GM12878 (cell line): ENCODE data around the gene LAMC3. TPM values are rescaled to one million over a fixed set of nuclear protein-coding genes. Genes with fewer than 3 reads are reported as not detected.

Experiments used
- ATAC-seq: fragments of 200-7000 bp; cut with Tn5 transposase; 3 replicates; pipeline ENCODE4 v1.9.1; 2020; ENCODE audit warnings: mild to moderate bottlenecking, moderate library complexity
- BruUV-seq: library from RNA; stranded (reverse); fragments of 400-500 nt; replicated peaks from 2 replicates; lab custom pipeline; 2021; lab: Mats Ljungman, UMichigan
- CTCF ChIA-PET: fragments of 300-600 bp; sonication (Branson Sonifier 250); formaldehyde crosslinking; extraction: SDS; loops from one replicate; lab custom pipeline; 2021; ENCODE audit warnings: inconsistent platforms; lab: Yijun Ruan, JAX
- POLR2A ChIA-PET: fragments of 350-600 bp; formaldehyde crosslinking; extraction: SDS; loops from one replicate; lab custom pipeline; 2021; ENCODE audit warnings: inconsistent platforms; lab: Charles Lee
- RAD21 ChIA-PET: fragments of 300-600 bp; sonication (Branson Sonifier 250); formaldehyde crosslinking; loops from one replicate; lab custom pipeline; 2023; ENCODE audit warnings: antibody characterized with exemption; ENCODE audit not compliant: unreplicated experiment; lab: Charles Lee
- SMC1A ChIA-PET: fragments of 300-600 bp; sonication (Branson Sonifier 250); formaldehyde crosslinking; loops from one replicate; lab custom pipeline; 2023; ENCODE audit not compliant: unreplicated experiment, uncharacterized antibody; lab: Charles Lee
- DNase-seq: peaks from one replicate; pipeline ENCODE4 v3.0.0-alpha.2; 2011; ENCODE audit warnings: low read depth, low spot score
- FAIRE-seq: peaks from 3 replicates; lab custom pipeline; 2011; peaks lifted over from hg19 to GRCh38; lab: Jason Lieb, UNC
- H2AFZ ChIP-seq: 2 replicates; pipeline ENCODE4 v1.6.0; 2011; ENCODE audit warnings: low read depth, low read length, control low read depth; ENCODE audit not compliant: control insufficient read depth
- H3K27ac ChIP-seq: 2 replicates; pipeline ENCODE4 v1.5.1; 2011; ENCODE audit warnings: control low read depth; ENCODE audit not compliant: control insufficient read depth, insufficient read depth
- H3K27me3 ChIP-seq, 2 experiments: replicated peaks in 1 of 2; 2 replicates each; pipeline versions ENCODE4 v1.6.0 to v1.6.1; 2011; ENCODE audit warnings: low read length in 1 of 2; ENCODE audit not compliant: control insufficient read depth in 2 of 2, insufficient read depth in 2 of 2
- H3K36me3 ChIP-seq, 2 experiments: 2 replicates each; pipeline ENCODE4 v1.5.1; 2011; ENCODE audit warnings: low read length in 1 of 2; ENCODE audit not compliant: control insufficient read depth in 2 of 2, insufficient read depth in 2 of 2
- H3K4me1 ChIP-seq: 2 replicates; pipeline ENCODE4 v1.6.1; 2011; ENCODE audit warnings: mild to moderate bottlenecking, low read length, moderate library complexity, mixed read lengths; ENCODE audit not compliant: control insufficient read depth, insufficient read depth
- H3K4me2 ChIP-seq: 2 replicates; pipeline ENCODE4 v1.6.0; 2011; ENCODE audit warnings: control low read depth; ENCODE audit not compliant: control insufficient read depth, insufficient read depth
- H3K4me3 ChIP-seq: fragments of 200-600 bp; sonication (generic); 2 replicates; pipeline ENCODE4 v1.5.1; 2016
- H3K79me2 ChIP-seq: 2 replicates; pipeline ENCODE4 v1.6.0; 2011; ENCODE audit warnings: low read length; ENCODE audit not compliant: control insufficient read depth, insufficient read depth
- H3K9ac ChIP-seq: 2 replicates; pipeline ENCODE4 v1.8.0; 2011; ENCODE audit warnings: low read length, control low read depth, mixed read lengths; ENCODE audit not compliant: control insufficient read depth, insufficient read depth
- H3K9me3 ChIP-seq: replicated peaks from 3 replicates; pipeline ENCODE4 v1.5.1; 2011; ENCODE audit warnings: mild to moderate bottlenecking, low read length; ENCODE audit not compliant: control insufficient read depth, insufficient read depth
- H4K20me1 ChIP-seq: 2 replicates; pipeline ENCODE4 v1.6.0; 2011; ENCODE audit not compliant: control insufficient read depth, insufficient read depth
- E2F4 ChIP-seq: IDR thresholded peaks from 2 replicates; pipeline ENCODE4 v1.6.1; 2012; ENCODE audit warnings: low read depth, low read length, improper control_type of control experiment
- EZH2 ChIP-seq: IDR thresholded peaks from 2 replicates; pipeline ENCODE4 v1.6.1; 2012; ENCODE audit warnings: low read depth, mild to moderate bottlenecking, control low read depth, inconsistent platforms, low read length, borderline replicate concordance; ENCODE audit not compliant: control insufficient read depth
- FOXM1 ChIP-seq: IDR thresholded peaks from 2 replicates; pipeline ENCODE4 v1.6.1; 2012; ENCODE audit warnings: low read depth, mild to moderate bottlenecking, inconsistent platforms, low read length, moderate library complexity
- HDAC2 ChIP-seq: fragments of 200-600 bp; sonication (generic); IDR thresholded peaks from 2 replicates; pipeline ENCODE4 v1.6.1; 2017
- HDGF ChIP-seq: fragments of 450-650 bp; IDR thresholded peaks from 2 replicates; pipeline ENCODE4 v1.6.1; 2016; ENCODE audit warnings: antibody characterized with exemption
- MEF2B ChIP-seq: fragments of 450-650 bp; IDR thresholded peaks from 2 replicates; pipeline ENCODE4 v1.6.1; 2018; ENCODE audit warnings: mild to moderate bottlenecking, moderate library complexity; ENCODE audit not compliant: partially characterized antibody, poor library complexity, severe bottlenecking
- NFYA ChIP-seq: IDR thresholded peaks from 2 replicates; pipeline ENCODE4 v1.6.1; 2011; ENCODE audit warnings: low read depth, mild to moderate bottlenecking, low read length, improper control_type of control experiment, borderline replicate concordance
- NKRF ChIP-seq: fragments of 450-650 bp; conservative IDR thresholded peaks from 2 replicates; pipeline ENCODE4 v1.6.1; 2017; ENCODE audit warnings: mild to moderate bottlenecking, moderate library complexity
- POLR2AphosphoS2 ChIP-seq: IDR thresholded peaks from 2 replicates; pipeline ENCODE4 v1.6.1; 2011; ENCODE audit warnings: low read depth, mild to moderate bottlenecking, low read length, improper control_type of control experiment, moderate library complexity
- RFX5 ChIP-seq: IDR thresholded peaks from 2 replicates; pipeline ENCODE4 v1.6.1; 2011; ENCODE audit warnings: low read depth, low read length, improper control_type of control experiment
- SMAD5 ChIP-seq: IDR thresholded peaks from 2 replicates; pipeline ENCODE4 v1.6.1; 2016; ENCODE audit warnings: antibody characterized with exemption, low read depth
- ZNF24 ChIP-seq: fragments of 450-650 bp; IDR thresholded peaks from 2 replicates; pipeline ENCODE4 v1.6.1; 2017; ENCODE audit warnings: antibody characterized with exemption, mild to moderate bottlenecking
- ZNF622 ChIP-seq: fragments of 450-650 bp; IDR thresholded peaks from 2 replicates; pipeline ENCODE4 v1.6.1; 2017; ENCODE audit warnings: mild to moderate bottlenecking, inconsistent platforms
- WGBS: methylation state at CpG from one replicate; pipeline ENCODE4 v1.1.6; 2016; ENCODE audit warnings: low lambda C conversion rate; ENCODE audit not compliant: insufficient replicate concordance, insufficient coverage; ENCODE audit errors: missing lambda C conversion rate; 5-methylcytosine and 5-hydroxymethylcytosine counted together
- in situ Hi-C: fragments of 300-500 bp; cut with MboI; formaldehyde crosslinking; loops from 9 replicates; pipeline ENCODE4 v1.14.3; 2018; ENCODE audit warnings: mixed read lengths
- intact Hi-C: fragments of 100-400 bp; cut with micrococcal nuclease; formaldehyde crosslinking; loops from one replicate; pipeline ENCODE4 v1.14.2; 2022; ENCODE audit not compliant: unreplicated experiment
- polyA plus RNA-seq, 11 experiments: library from polyadenylated mRNA; depleted of rRNA in 4 of 11; unstranded in 6 of 11; stranded (reverse) in 5 of 11; fragments of >200 nt; fragmentation: Nextera tagmentation in 4 of 11; fragmentation: Illumina TruSeq in 1 of 11; extraction: Ambion mirVana in 4 of 11; extraction: Trizol in 1 of 11; gene quantifications; 1 replicate in 1 of 11; 2 replicates in 10 of 11; pipeline versions ENCODE4 v1.2.1 to v1.2.3, GENCODE V29; 2011 to 2016; ENCODE audit warnings: inconsistent platforms in 2 of 11, missing spikeins in 2 of 11, low read depth in 1 of 11
- total RNA-seq, 4 experiments: library from RNA; depleted of rRNA in 3 of 4; stranded (reverse); fragments of >200 nt in 3 of 4; fragmentation: Illumina TruSeq in 1 of 4; extraction: Trizol in 1 of 4; gene quantifications; 2 replicates each; pipeline versions ENCODE4 v1.2.1 to v1.2.3, GENCODE V29; 2013 to 2021
- TF ChIP-seq, protein P1 (sequence below): fragments of 150-350 bp; IDR thresholded peaks from 2 replicates; pipeline ENCODE4 v1.6.1; 2016; ENCODE audit warnings: low read depth, low read length
- TF ChIP-seq, protein P2 (sequence below): fragments of 450-650 bp; IDR thresholded peaks from 2 replicates; pipeline ENCODE4 v1.6.1; 2016; ENCODE audit warnings: mild to moderate bottlenecking, moderate library complexity, borderline replicate concordance

The LAMC3 gene
- total and polyA plus RNA-seq, 10 of the 15 experiments (the other 5 are each of a cell fraction or from before 2014, with no cell fraction given) = under 0.01 to 0.08 TPM; not detected in 8

GRCh38 chr9:131034268-131034667 lies 25.3 kb downstream of the LAMC3 start:
- Histone ChIP-seq H3K9me3 (no peaks in the 10 kb centered on the region), H2AFZ (no peak overlapping the region), H3K9ac (no peak overlapping the region), H3K4me3 (no peak overlapping the region), H3K27ac (no peak overlapping the region), H3K27me3 (peaks cover 0 to 4% of the 10 kb centered on the region in 2 experiments; a peak in 3 of 4 replicates), H4K20me1 (no peaks in the 10 kb centered on the region), H3K79me2 (no peaks in the 10 kb centered on the region), H3K4me1 (no peaks in the 10 kb centered on the region), H3K4me2 (no peak overlapping the region), H3K36me3 (no peaks in the 10 kb centered on the region)
- no peak for FAIRE-seq
- ATAC-seq = no peak
- ChIA-PET POLR2A (no interaction called here), SMC1A (no interaction called here), CTCF (interaction anchor here (2.6 kb wide), 1 partner anchor 12 kb away, joined by 7 read pairs; no protein-coding TSS in a partner anchor), RAD21 (no interaction called here)
- intact Hi-C loops (no loop called here), in situ Hi-C loops (no loop called here)
- no peak for DNase-seq
- BruUV-seq = no TSS peak
- WGBS = 39% methylated on average over 14 of the region's 14 CpGs
- TF ChIP-seq FOXM1 = no peak
- TF ChIP-seq HDGF = no peak
- TF ChIP-seq ZNF622 = no peak
- no peak for TF ChIP-seq NKRF
- TF ChIP-seq SMAD5 = no peak
- TF ChIP-seq RFX5 = no peak
- TF ChIP-seq HDAC2 = no peak
- no peak for TF ChIP-seq EZH2
- TF ChIP-seq ZNF24 = no peak
- TF ChIP-seq, protein P1, sequence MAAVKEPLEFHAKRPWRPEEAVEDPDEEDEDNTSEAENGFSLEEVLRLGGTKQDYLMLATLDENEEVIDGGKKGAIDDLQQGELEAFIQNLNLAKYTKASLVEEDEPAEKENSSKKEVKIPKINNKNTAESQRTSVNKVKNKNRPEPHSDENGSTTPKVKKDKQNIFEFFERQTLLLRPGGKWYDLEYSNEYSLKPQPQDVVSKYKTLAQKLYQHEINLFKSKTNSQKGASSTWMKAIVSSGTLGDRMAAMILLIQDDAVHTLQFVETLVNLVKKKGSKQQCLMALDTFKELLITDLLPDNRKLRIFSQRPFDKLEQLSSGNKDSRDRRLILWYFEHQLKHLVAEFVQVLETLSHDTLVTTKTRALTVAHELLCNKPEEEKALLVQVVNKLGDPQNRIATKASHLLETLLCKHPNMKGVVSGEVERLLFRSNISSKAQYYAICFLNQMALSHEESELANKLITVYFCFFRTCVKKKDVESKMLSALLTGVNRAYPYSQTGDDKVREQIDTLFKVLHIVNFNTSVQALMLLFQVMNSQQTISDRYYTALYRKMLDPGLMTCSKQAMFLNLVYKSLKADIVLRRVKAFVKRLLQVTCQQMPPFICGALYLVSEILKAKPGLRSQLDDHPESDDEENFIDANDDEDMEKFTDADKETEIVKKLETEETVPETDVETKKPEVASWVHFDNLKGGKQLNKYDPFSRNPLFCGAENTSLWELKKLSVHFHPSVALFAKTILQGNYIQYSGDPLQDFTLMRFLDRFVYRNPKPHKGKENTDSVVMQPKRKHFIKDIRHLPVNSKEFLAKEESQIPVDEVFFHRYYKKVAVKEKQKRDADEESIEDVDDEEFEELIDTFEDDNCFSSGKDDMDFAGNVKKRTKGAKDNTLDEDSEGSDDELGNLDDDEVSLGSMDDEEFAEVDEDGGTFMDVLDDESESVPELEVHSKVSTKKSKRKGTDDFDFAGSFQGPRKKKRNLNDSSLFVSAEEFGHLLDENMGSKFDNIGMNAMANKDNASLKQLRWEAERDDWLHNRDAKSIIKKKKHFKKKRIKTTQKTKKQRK = no peak
- no peak for TF ChIP-seq MEF2B
- TF ChIP-seq E2F4 = no peak
- TF ChIP-seq POLR2AphosphoS2 = no peak
- no peak for TF ChIP-seq NFYA
- TF ChIP-seq, protein P2, sequence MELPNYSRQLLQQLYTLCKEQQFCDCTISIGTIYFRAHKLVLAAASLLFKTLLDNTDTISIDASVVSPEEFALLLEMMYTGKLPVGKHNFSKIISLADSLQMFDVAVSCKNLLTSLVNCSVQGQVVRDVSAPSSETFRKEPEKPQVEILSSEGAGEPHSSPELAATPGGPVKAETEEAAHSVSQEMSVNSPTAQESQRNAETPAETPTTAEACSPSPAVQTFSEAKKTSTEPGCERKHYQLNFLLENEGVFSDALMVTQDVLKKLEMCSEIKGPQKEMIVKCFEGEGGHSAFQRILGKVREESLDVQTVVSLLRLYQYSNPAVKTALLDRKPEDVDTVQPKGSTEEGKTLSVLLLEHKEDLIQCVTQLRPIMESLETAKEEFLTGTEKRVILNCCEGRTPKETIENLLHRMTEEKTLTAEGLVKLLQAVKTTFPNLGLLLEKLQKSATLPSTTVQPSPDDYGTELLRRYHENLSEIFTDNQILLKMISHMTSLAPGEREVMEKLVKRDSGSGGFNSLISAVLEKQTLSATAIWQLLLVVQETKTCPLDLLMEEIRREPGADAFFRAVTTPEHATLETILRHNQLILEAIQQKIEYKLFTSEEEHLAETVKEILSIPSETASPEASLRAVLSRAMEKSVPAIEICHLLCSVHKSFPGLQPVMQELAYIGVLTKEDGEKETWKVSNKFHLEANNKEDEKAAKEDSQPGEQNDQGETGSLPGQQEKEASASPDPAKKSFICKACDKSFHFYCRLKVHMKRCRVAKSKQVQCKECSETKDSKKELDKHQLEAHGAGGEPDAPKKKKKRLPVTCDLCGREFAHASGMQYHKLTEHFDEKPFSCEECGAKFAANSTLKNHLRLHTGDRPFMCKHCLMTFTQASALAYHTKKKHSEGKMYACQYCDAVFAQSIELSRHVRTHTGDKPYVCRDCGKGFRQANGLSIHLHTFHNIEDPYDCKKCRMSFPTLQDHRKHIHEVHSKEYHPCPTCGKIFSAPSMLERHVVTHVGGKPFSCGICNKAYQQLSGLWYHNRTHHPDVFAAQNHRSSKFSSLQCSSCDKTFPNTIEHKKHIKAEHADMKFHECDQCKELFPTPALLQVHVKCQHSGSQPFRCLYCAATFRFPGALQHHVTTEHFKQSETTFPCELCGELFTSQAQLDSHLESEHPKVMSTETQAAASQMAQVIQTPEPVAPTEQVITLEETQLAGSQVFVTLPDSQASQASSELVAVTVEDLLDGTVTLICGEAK = no peak
